GM19468 (cell line): ENCODE results near the gene CATSPERB.
"Not testable (repeated sequence)": the region's sequence is repeated elsewhere in the genome, so short reads cannot be mapped to it uniquely, and the experiment has no call there.

Experiments used
- ATAC-seq: cut with Tn5 transposase; IDR thresholded peaks from one replicate; pipeline ENCODE4 v1.9.1; 2021; ENCODE audit warnings: mild to moderate bottlenecking, moderate library complexity, moderate number of reproducible peaks; ENCODE audit not compliant: unreplicated experiment; ENCODE audit errors: extremely low read depth

The CATSPERB gene

GRCh38 chr14:91732859-91733477 lies 1.1 kb upstream of the CATSPERB start:
- no peak for ATAC-seq

- no peak for ATAC-seq
Observed at GRCh38 chr14:91732439-91732838, 553 bp upstream of the CATSPERB start.

- no peak for ATAC-seq
Observed at GRCh38 chr14:91731018-91731417, 868 bp downstream of the CATSPERB start.

- no peak for ATAC-seq
Observed at GRCh38 chr14:91729756-91730155, 2.1 kb downstream of the CATSPERB start.

GRCh38 chr14:91728616-91729183 lies 3.2 kb downstream of the CATSPERB start:
- no peak for ATAC-seq

GRCh38 chr14:91727121-91727520 lies 4.8 kb downstream of the CATSPERB start:
- ATAC-seq = no peak

GRCh38 chr14:91723501-91723900 lies 8.4 kb downstream of the CATSPERB start:
- ATAC-seq = no peak

- no peak for ATAC-seq
Observed at GRCh38 chr14:91722386-91722785, 9.5 kb downstream of the CATSPERB start.

- no peak for ATAC-seq
Observed at GRCh38 chr14:91719839-91720238, 12.0 kb downstream of the CATSPERB start.

- ATAC-seq = no peak
Observed at GRCh38 chr14:91716999-91717398, 14.9 kb downstream of the CATSPERB start.

- ATAC-seq = no peak
Observed at GRCh38 chr14:91714805-91715204, 17.1 kb downstream of the CATSPERB start.

- no peak for ATAC-seq
Observed at GRCh38 chr14:91708795-91709194, 23.1 kb downstream of the CATSPERB start.

GRCh38 chr14:91706996-91707395 lies 24.9 kb downstream of the CATSPERB start:
- ATAC-seq = no peak

- ATAC-seq = no peak
Observed at GRCh38 chr14:91694643-91695042, 37.2 kb downstream of the CATSPERB start.

GRCh38 chr14:91693346-91693745 lies 38.5 kb downstream of the CATSPERB start:
- no peak for ATAC-seq

- ATAC-seq = no peak
Observed at GRCh38 chr14:91692075-91692474, 39.8 kb downstream of the CATSPERB start.

GRCh38 chr14:91689608-91690007 lies 42.3 kb downstream of the CATSPERB start:
- no peak for ATAC-seq

GRCh38 chr14:91687436-91687835 lies 44.5 kb downstream of the CATSPERB start:
- ATAC-seq = not testable (repeated sequence)

GRCh38 chr14:91685600-91685999 lies 46.3 kb downstream of the CATSPERB start:
- ATAC-seq = no peak

- no peak for ATAC-seq
Observed at GRCh38 chr14:91681893-91682563, 49.9 kb downstream of the CATSPERB start.

GRCh38 chr14:91681118-91681517 lies 50.8 kb downstream of the CATSPERB start:
- no peak for ATAC-seq

GRCh38 chr14:91679273-91679672 lies 52.6 kb downstream of the CATSPERB start:
- no peak for ATAC-seq
